Kidney glomerular epithelial cell (primary cell): ENCODE data around the gene BIK.

ENCODE experiments used
- DNase-seq: peaks from one replicate; lab custom pipeline; 2025; lab: John Stamatoyannopoulos, UW

Gene BIK

GRCh38 chr22:43110444-43110926 lies at the start of gene BIK:
BIK (plus strand) TSS chr22:43110750; CDS start chr22:43124023, 13,273 bp downstream.
- DNase-seq: no peak

GRCh38 chr22:43066134-43066533 lies 44.4 kb upstream of the BIK start:
- no peak for DNase-seq

GRCh38 chr22:43066844-43067385 lies 43.6 kb upstream of the BIK start:
- peak; percentile 11 for DNase-seq

GRCh38 chr22:43077121-43077877 lies 33.3 kb upstream of the BIK start:
- no peak for DNase-seq

- no peak for DNase-seq
These were observed 32.0 kb upstream of the BIK start for GRCh38 chr22:43078522-43078921.

GRCh38 chr22:43079742-43080141 lies 30.8 kb upstream of the BIK start:
- DNase-seq: no peak

GRCh38 chr22:43080616-43081015 lies 29.9 kb upstream of the BIK start:
- peak; percentile 5 for DNase-seq

GRCh38 chr22:43081968-43082367 lies 28.6 kb upstream of the BIK start:
- no peak for DNase-seq

- DNase-seq: no peak
These were observed 24.6 kb upstream of the BIK start for GRCh38 chr22:43085658-43086606.

- no peak for DNase-seq
These were observed 21.9 kb upstream of the BIK start for GRCh38 chr22:43088627-43088983.

GRCh38 chr22:43088984-43089717 lies 21.4 kb upstream of the BIK start, which contains the start of gene TTLL1:
TTLL1 (minus strand) TSS chr22:43089391; CDS start chr22:43075586, 13,805 bp downstream.
- DNase-seq: peak; percentile 71

GRCh38 chr22:43090130-43090789 lies 20.3 kb upstream of the BIK start:
- peak; percentile 77 for DNase-seq

- DNase-seq: no peak
These were observed 18.5 kb upstream of the BIK start for GRCh38 chr22:43092085-43092484.

GRCh38 chr22:43094085-43094484 lies 16.5 kb upstream of the BIK start:
- no peak for DNase-seq

- no peak for DNase-seq
These were observed 16.0 kb upstream of the BIK start for GRCh38 chr22:43094551-43094950.

GRCh38 chr22:43096420-43096819 lies 14.1 kb upstream of the BIK start:
- DNase-seq: no peak

GRCh38 chr22:43098356-43098755 lies 12.2 kb upstream of the BIK start:
- DNase-seq: no peak

- no peak for DNase-seq
These were observed 11.5 kb upstream of the BIK start for GRCh38 chr22:43099095-43099494.

- peak; percentile 13 for DNase-seq
These were observed 10.3 kb upstream of the BIK start for GRCh38 chr22:43100225-43100624.

GRCh38 chr22:43101306-43101705 lies 9.2 kb upstream of the BIK start:
- no peak for DNase-seq

GRCh38 chr22:43104056-43104625 lies 6.4 kb upstream of the BIK start:
- peak; percentile 38 for DNase-seq
